Stimulated activated CD4-positive, alpha-beta T cell treated with anti-CD3 and anti-CD28 coated beads, Interleukin-12 subunit alpha, Interleukin-12 subunit beta, amount 100 ng/mL, for 4 hours (primary cell): Measurements from ENCODE around the gene TENM3.

Experiments
- DNase-seq: peaks from one replicate; pipeline ENCODE4 v3.0.0-alpha.2; 2020

Gene TENM3

GRCh38 chr4:182415116-182415515 is 171.9 kb downstream of the TENM3 start:
- DNase-seq, result no peak

GRCh38 chr4:182416067-182416466 is 172.9 kb downstream of the TENM3 start:
- DNase-seq, result no peak

DNA sequence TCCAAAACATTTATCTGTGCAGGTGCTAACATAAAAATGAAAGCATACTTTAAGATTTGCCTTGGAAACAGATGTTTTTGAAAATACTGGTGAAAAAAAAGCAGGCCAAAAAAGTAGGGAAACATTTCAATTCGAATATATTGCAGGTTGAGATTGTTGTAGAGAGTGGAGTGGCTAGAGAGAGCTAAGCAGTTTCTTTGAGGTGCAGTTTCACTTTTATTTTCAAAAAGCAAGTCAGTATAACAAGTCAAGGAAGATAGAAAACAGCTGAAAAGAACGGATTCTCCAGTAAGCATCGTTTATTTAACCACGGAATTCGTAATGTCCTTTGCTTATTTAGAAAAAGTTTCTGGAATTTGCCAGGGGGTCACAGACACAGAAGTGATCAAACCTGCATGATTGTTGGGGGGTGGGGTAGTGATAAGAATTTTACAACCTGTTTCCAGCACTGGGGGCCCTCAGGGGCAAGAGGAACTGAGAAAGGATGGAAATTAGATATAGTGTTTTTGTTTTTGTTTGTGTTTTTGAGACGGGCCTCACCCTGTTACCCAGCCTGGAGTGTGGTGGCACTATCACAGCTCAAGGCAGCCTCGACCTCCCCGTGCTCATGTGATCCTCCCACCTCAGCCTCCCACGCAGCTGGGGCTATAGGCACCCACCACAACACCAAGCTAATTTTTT is 175.0 kb downstream of the TENM3 start:
- no peak for DNase-seq

DNA sequence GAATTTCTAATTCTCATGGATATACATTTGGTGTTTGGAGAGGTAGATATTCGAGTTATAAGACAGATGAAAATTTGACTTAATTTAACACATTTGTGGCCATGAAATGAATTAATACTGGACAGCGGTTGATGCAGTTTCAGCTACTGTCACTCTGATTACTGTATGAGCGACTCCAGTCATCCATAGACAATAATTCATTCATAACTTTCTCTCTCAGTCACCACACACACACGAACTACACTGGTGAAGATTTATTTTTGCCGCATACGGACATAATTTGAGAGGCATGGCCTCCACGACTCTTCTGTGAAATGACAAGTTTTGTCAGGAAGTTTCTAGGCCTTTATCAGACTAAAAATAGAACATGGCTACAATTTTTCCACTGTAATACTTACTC is 177.0 kb downstream of the TENM3 start:
- no peak for DNase-seq

GRCh38 chr4:182421753-182422152 is 178.6 kb downstream of the TENM3 start:
- no peak for DNase-seq

GRCh38 chr4:182425302-182425701 is 182.1 kb downstream of the TENM3 start:
- no peak for DNase-seq

DNA sequence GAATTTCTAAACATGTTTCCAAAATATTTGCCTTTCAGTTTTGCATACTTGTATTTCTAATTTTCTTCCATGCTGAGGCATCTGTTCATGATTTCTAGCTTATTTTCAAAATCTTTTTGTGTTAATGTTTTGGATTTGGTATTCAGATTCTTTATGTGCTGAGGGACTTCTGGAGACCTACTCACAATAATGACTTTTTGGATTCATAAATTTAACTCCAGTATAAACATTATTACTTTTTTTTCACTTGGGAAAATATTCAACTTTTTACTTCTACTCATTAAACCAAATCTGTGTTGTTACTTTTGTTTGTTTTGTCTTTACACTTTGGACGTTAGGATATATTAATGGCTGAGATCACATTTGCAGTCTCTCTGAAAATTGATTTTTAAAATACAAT is 183.7 kb downstream of the TENM3 start:
- DNase-seq, result no peak

- no peak for DNase-seq
These were observed 184.4 kb downstream of the TENM3 start for GRCh38 chr4:182427554-182427953.

DNA sequence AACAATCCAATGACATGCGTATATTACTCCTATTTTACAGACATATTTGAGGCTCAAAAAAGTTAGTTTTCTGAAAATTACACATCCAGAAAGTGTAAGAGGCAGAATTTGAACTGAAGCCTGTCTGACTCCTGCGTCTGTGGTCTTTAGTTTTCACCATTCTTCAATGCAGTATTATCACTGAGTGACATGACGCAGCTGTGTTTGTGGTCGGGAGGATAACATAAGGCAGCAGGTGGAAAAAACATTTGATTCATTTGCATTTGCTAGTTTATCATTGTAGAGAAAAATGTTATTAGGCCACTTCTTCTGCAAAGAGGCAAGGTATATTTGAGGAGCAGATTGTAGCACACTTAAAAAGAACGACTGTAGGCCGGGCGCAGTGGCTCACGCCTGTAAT is 186.7 kb downstream of the TENM3 start:
- DNase-seq, result no peak

DNA sequence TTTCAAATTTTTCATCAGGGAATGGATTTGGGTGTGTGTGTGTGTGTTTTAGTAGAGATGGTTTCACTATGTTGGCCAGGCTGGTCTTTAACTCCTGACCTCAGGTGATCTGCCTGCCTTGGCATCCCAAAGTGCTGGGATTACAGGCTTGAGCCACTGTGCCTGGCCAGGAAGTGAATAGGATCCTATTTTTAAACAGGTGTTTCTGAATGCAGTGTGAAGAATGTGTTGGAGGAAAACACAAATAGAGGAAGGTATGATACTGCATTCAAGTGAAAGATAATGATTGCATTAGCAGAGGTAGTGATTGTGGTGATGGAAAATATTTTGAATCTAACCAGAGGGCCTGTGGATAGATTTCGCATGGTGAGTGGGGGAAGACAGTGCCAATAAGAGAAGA is 189.6 kb downstream of the TENM3 start:
- DNase-seq, result no peak

- DNase-seq, result no peak
These were observed 191.5 kb downstream of the TENM3 start for GRCh38 chr4:182434720-182435119.

DNA sequence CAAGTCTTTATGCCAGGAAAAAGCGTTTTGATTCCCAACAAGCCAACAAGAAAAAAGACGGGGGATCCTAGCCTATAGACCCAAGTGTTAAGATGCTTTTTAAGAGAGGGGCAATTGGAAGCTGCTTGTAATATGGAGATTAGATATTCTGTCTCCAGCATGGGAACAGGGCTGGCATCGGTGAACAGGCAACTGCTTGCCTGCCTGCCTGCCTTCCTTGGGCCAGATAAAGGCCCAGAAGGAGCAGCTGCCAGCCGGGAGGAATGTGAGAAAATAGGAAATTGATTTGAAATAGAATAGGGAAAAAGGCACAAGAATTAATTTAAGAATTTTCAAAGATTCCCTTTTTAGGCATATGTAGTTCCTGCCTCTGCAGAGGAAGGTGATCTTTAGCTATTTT is 192.2 kb downstream of the TENM3 start:
- DNase-seq, result no peak

DNA sequence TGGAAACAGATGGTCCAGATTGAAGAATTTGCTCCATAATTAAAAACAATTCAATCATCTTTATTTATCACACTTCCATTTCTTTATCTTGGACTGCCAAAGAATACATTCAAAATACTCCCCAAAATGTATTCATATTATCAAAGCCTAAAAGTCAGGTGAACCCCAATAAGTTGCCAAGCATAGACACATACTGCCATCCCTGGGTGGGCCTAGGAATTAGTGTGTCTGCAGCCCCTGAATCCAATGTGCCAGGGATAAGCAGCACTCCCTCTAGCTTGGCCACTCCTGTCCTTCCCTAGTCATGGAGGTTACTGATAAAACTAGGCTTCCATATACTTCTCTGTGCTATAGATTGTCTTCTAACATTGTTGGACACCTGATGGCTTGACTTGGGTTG is 199.9 kb downstream of the TENM3 start:
- no peak for DNase-seq

DNA sequence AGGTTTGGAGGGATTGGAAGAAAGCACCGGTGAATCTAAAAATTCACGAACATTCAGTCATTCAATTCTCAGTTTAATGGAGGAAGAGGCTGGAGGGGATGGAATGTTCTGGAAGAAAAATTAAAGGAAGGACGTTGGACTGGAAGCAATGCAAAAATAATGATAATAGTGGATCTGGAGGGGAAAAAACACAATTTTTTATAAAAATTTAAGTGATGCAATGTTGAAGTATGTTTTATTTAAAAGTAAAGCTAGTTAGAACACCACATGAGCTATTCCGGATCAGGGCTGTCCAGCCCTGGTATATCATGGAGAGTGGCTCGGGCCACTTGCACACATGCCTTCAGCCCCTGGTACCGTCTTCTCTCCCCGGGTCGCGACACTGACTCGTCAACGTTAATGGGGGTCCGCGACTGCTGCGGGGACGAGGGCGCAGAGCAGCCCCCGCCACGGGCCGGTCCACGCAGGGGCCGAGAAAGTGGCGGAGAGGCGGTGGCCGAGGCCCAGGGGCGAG is 204.6 kb downstream of the TENM3 start:
- DNase-seq, result no peak

GRCh38 chr4:182448281-182449151 is 205.3 kb downstream of the TENM3 start:
- peak; percentile 46 for DNase-seq

GRCh38 chr4:182449186-182449929 is 206.2 kb downstream of the TENM3 start:
- DNase-seq, result no peak

GRCh38 chr4:182449930-182450439 is 206.8 kb downstream of the TENM3 start:
- no peak for DNase-seq

GRCh38 chr4:182451441-182451840 is 208.2 kb downstream of the TENM3 start:
- DNase-seq, result no peak

DNA sequence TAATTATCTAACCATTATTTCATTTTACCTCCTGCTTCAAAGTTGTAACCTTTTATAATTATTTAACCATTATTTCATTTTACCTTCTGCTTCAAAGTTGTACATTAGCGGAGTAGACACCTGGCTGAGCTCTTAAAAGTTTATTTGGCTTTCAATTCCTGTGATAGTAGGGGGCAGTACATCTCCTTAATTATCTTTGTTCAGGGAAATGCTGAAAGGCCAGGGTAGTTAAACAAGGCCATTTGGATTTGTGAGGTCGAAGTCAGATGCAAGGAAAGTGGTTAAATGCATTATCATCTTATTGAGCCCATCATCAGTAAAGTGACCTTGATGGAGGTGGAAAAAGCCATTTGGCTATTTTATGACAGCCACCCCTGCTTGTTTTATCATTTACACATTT is 210.6 kb downstream of the TENM3 start:
- DNase-seq, result no peak

GRCh38 chr4:182454440-182455013 is 211.3 kb downstream of the TENM3 start:
- no peak for DNase-seq

- DNase-seq, result no peak
These were observed 221.9 kb downstream of the TENM3 start for GRCh38 chr4:182465114-182465513.

DNA sequence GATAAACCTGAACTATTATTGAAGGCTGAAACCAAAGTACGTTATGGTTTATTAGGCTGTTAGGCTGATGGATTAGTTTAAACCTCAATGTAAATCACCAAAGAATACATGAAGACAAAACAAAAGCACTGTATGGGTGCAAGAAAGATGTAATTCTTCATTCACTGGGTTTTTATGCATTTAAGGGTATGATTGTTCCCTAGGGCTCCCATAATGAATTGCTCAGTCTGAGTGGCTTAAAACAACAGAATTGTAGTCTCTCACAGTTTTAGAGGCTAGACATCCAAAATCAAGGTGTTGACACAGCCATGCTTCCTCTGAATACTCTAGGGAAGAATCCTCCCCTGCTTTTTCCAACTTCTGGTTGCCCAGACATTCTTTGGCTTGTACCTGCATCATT is 222.8 kb downstream of the TENM3 start:
- no peak for DNase-seq

GRCh38 chr4:182470215-182470614 is 227.0 kb downstream of the TENM3 start:
- no peak for DNase-seq
